A673 (cell line): Measurements from ENCODE around the gene GBP1. TPM values are rescaled to one million over a fixed set of nuclear protein-coding genes. Genes with fewer than 3 reads are reported as not detected.
A peak's percentile ranks its signal among the peaks of the same experiment; 100 is the strongest.
"Not testable (repeated sequence)": the region's sequence is repeated elsewhere in the genome, so short reads cannot be mapped to it uniquely, and the experiment has no call there.

Source experiments
- BruUV-seq: library from RNA; stranded (reverse); fragments of 400-500 nt; replicated peaks from 2 replicates; lab custom pipeline; 2021; lab: Mats Ljungman, UMichigan
- CTCF ChIA-PET: fragments of 300-600 bp; sonication (Branson Sonifier 250); formaldehyde crosslinking; loops from one replicate; lab custom pipeline; 2022; ENCODE audit warnings: antibody characterized with exemption; lab: Charles Lee
- POLR2A ChIA-PET: fragments of 300-600 bp; sonication (Branson Sonifier 250); formaldehyde crosslinking; loops from one replicate; lab custom pipeline; 2022; ENCODE audit warnings: antibody characterized with exemption; ENCODE audit not compliant: low non-redundant PET; lab: Charles Lee
- DNase-seq: peaks from one replicate; pipeline ENCODE4 v3.0.0-alpha.2; 2015; ENCODE audit warnings: low spot score
- H3K27ac ChIP-seq: fragments of 200-600 bp; sonication (generic); 2 replicates; pipeline ENCODE4 v1.5.1; 2016; ENCODE audit warnings: mixed run types, low read depth, mild to moderate bottlenecking, mixed read lengths, antibody characterized with exemption, low read length; ENCODE audit not compliant: poor library complexity, severe bottlenecking
- H3K27me3 ChIP-seq: fragments of 200-600 bp; sonication (generic); replicated peaks from 2 replicates; pipeline ENCODE4 v1.6.1; 2017; ENCODE audit warnings: mixed run types, low read depth, mild to moderate bottlenecking, mixed read lengths, antibody characterized with exemption, low read length; ENCODE audit not compliant: insufficient read depth, poor library complexity
- H3K36me3 ChIP-seq: fragments of 200-600 bp; sonication (generic); 2 replicates; pipeline ENCODE4 v1.6.1; 2016; ENCODE audit warnings: mixed run types, mild to moderate bottlenecking, mixed read lengths, antibody characterized with exemption, low read length; ENCODE audit not compliant: insufficient read depth, poor library complexity, severe bottlenecking
- H3K4me1 ChIP-seq: fragments of 200-600 bp; sonication (generic); 2 replicates; pipeline ENCODE4 v1.6.1; 2017; ENCODE audit warnings: mixed run types, mild to moderate bottlenecking, mixed read lengths, antibody characterized with exemption, low read length; ENCODE audit not compliant: insufficient read depth, poor library complexity, severe bottlenecking
- H3K4me3 ChIP-seq: fragments of 200-600 bp; sonication (generic); 2 replicates; pipeline ENCODE4 v1.5.1; 2016; ENCODE audit warnings: low read depth, mixed run types, mild to moderate bottlenecking, mixed read lengths, low read length; ENCODE audit not compliant: poor library complexity, severe bottlenecking
- H3K9me3 ChIP-seq: fragments of 200-600 bp; sonication (generic); 2 replicates; pipeline ENCODE4 v1.6.1; 2016; ENCODE audit warnings: mixed run types, low read depth, mild to moderate bottlenecking, mixed read lengths, antibody characterized with exemption, low read length; ENCODE audit not compliant: poor library complexity, severe bottlenecking
- CTCF ChIP-seq: fragments of 300-800, 200-600 bp; sonication (generic); conservative IDR thresholded peaks from 2 replicates; pipeline ENCODE4 v1.5.1; 2017; ENCODE audit warnings: low read depth, mild to moderate bottlenecking, antibody characterized with exemption, low read length, moderate library complexity, mixed read lengths
- EZH2 ChIP-seq: fragments of 200-600 bp; sonication (generic); IDR thresholded peaks from 2 replicates; pipeline ENCODE4 v1.6.1; 2017; ENCODE audit warnings: borderline replicate concordance, low read depth, mild to moderate bottlenecking, mixed read lengths, antibody characterized with exemption, low read length; ENCODE audit not compliant: poor library complexity, severe bottlenecking
- intact Hi-C: fragments of 100-400 bp; cut with micrococcal nuclease; formaldehyde crosslinking; loops from one replicate; pipeline ENCODE4 v1.10.0; 2022; ENCODE audit not compliant: unreplicated experiment
- total RNA-seq: library from RNA; stranded (reverse); gene quantifications from 2 replicates; pipeline ENCODE4 v1.2.3, GENCODE V29; 2021

GBP1 gene
- total RNA-seq, 1 experiment from 2014 or later = 10.1 TPM

- DNase-seq = peak; percentile 78
- H3K27ac ChIP-seq = no peak overlapping the region
- intact Hi-C loops = loop anchor here (1.0 to 5.0 kb wide), 2 partner anchors 273 to 372 kb away; no protein-coding TSS in a partner anchor
- no TSS peak for BruUV-seq
- POLR2A ChIA-PET = interaction anchor here (0.6 kb wide), 1 partner anchor 101 kb away, joined by 3 read pairs; no protein-coding TSS in a partner anchor
- no peak overlapping the region for H3K4me3 ChIP-seq
- no peaks in the 10 kb centered on the region for H3K36me3 ChIP-seq
- H3K4me1 ChIP-seq = no peaks in the 10 kb centered on the region
- CTCF ChIA-PET = interaction anchor here (0.5 to 1.2 kb wide), 9 partner anchors 64 to 677 kb away, joined by 3 to 8 read pairs (median 4); no protein-coding TSS in a partner anchor
- H3K9me3 ChIP-seq = no peaks in the 10 kb centered on the region
- TF ChIP-seq CTCF = peak; percentile 87
- no peak for TF ChIP-seq EZH2
- H3K27me3 ChIP-seq = no peaks in the 10 kb centered on the region
These were observed 20.8 kb upstream of the GBP1 start for GRCh38 chr1:89085781-89086180.

- Histone ChIP-seq H3K27ac (no peak overlapping the region), H3K27me3 (no peaks in the 10 kb centered on the region), H3K9me3 (no peaks in the 10 kb centered on the region), H3K4me3 (no peak overlapping the region), H3K36me3 (no peaks in the 10 kb centered on the region), H3K4me1 (no peaks in the 10 kb centered on the region)
- CTCF ChIA-PET = no interaction called here
- intact Hi-C loops = no loop called here
- POLR2A ChIA-PET = interaction anchor here (0.6 kb wide), 2 partner anchors 939 to 1009 kb away, joined by 4 to 5 read pairs; no protein-coding TSS in a partner anchor
- no TSS peak for BruUV-seq
- TF ChIP-seq EZH2 = no peak
- TF ChIP-seq CTCF = no peak
- DNase-seq = no peak
These were observed 16.0 kb upstream of the GBP1 start for GRCh38 chr1:89081005-89081404.

- POLR2A ChIA-PET, CTCF ChIA-PET, BruUV-seq, intact Hi-C loops, H3K27me3 ChIP-seq, H3K36me3 ChIP-seq, H3K4me1 ChIP-seq, H3K9me3 ChIP-seq, H3K27ac ChIP-seq, DNase-seq, H3K4me3 ChIP-seq: not testable (repeated sequence)
These were observed 15.1 kb upstream of the GBP1 start for GRCh38 chr1:89080068-89080467.

- BruUV-seq, H3K4me1 ChIP-seq, H3K4me3 ChIP-seq, POLR2A ChIA-PET, DNase-seq, intact Hi-C loops, H3K9me3 ChIP-seq, H3K36me3 ChIP-seq, H3K27ac ChIP-seq, CTCF ChIA-PET, H3K27me3 ChIP-seq: not testable (repeated sequence)
These were observed 7.6 kb upstream of the GBP1 start for GRCh38 chr1:89072466-89073065.
